Raji (cell line): ENCODE data around the gene MIPOL1.

Source experiments
- POLR2A ChIP-seq: IDR thresholded peaks from 2 replicates; pipeline ENCODE4 v1.6.1; 2011; ENCODE audit warnings: low read depth, low read length, control low read depth; ENCODE audit not compliant: insufficient read depth

The MIPOL1 gene

DNA sequence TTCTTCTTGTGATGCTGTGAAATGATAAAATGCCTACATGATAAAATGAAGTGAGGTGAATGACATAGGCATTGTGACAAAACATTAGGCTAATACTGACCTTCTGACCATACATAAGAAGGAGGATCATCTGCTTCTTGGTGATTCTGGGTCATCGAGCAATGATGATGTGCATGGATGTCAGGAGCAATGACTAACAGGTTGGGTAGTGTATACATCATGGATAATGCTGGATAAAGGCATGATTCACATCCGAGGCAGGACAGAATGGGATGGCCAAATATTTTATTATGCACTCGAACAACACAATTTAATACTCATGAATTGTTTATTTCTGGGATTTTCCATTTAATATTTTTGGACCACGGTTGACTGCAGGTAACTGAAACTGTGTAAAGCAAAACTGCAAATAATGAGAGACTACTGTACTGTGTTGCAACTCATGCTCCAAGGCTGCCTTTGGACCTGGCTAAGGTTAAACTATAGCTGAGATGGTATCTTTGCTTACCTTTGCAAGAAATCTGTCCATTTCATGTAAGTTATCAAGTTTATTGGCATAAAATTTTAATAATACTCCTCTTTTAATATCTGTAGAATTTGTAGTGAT lies 17.7 kb upstream of the MIPOL1 start:
- no peak for TF ChIP-seq POLR2A

- no peak for TF ChIP-seq POLR2A
Observed at GRCh38 chr14:37181441-37181840, 16.3 kb upstream of the MIPOL1 start.

- TF ChIP-seq POLR2A = no peak
Observed at GRCh38 chr14:37185670-37186069, 12.1 kb upstream of the MIPOL1 start.

DNA sequence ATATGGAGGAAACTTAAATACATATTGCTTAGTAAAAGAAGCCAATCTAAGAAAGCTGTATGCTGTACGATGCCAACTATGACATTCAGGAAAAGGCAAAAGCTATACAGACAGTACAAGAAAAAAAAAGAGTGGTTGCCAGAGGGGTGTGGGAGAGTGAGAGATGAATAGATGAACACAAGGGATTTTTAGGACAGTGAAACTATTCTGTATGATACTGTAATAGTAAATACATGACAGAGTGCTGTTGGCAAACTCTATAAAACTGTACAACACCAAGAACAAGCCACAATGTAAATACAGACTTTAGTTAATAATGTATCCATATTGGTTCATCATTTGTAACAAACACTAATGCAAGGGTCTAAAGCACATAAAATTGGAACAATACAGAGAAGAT lies 10.9 kb upstream of the MIPOL1 start:
- TF ChIP-seq POLR2A = no peak

DNA sequence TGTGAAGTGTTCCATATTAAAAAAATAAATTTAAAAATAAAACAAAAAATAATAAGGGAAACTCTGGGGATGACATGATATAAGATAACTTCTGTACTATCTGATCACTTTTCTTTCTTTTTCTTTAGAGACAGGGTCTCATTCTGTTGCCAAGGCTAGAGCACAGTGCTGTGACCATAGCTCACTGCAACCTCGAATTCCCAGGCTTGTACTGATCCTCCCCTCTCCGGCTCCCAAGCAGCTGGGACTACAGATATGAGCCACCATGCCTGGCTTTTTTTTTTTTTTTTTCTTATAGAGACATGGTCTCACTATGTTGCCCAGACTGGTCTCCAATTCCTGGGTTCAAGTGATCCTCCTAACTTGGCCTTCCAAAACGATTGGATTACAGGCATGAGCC lies 10.4 kb upstream of the MIPOL1 start:
- TF ChIP-seq POLR2A = no peak

- no peak for TF ChIP-seq POLR2A
Observed at GRCh38 chr14:37194698-37195097, 3.0 kb upstream of the MIPOL1 start.

DNA sequence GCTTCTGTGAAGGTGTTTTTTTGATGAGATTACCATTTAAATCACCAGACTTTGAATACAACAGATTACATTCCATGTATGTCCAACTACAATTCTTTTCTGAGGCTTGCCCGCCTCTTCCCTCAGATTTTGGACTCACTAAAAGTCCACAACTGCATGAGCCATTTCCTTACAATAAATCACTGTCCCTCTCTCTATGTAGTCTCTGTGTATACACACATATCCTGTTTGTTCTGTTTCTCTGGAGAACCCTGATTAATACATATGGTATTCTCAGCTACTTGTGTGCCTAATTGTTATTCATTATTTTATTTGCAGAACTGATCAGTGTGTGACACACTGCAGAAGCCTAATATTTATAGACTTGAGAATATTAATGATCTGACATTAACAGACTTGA lies 2.4 kb upstream of the MIPOL1 start:
- TF ChIP-seq POLR2A = no peak

DNA sequence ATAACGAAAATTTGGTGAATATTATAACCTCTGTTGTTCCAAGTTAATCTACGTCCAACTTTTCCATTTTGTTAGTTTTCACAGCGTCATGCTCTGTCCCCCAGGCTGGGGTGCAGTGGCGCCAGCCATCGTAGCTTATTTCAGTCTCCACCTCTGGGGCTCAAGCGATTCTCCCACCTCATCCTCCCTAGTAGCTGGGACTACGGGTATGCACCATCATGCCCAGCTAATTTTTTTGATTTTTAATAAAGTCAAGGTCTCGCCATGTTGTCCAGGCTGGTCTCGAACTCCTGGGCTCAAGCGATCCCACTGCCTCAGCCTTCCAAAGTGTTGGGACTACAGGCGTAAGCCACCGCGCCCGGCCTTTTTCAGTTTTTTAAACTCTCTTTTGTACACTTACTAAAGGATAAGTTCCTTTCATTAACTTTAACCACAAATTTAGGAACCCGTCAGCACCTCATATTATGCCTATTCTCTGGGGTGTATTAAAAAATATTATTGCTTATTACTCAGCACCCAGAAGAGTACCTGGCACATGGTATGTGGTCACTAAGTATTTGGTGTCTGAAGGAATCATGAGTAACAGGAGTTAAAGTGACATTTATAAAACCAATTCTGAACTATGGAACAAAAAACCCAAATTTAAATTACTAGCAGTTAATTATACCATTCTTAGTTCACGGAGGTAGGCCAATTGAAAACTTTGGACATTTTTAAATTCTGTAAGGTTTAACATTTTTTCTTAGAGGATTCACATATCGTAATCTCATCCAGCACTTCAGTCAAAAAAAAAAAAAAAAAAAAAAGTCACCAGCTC lies 925 bp upstream of the MIPOL1 start:
- no peak for TF ChIP-seq POLR2A

- no peak for TF ChIP-seq POLR2A
Observed at GRCh38 chr14:37198273-37198598, 499 bp downstream of the MIPOL1 start.

DNA sequence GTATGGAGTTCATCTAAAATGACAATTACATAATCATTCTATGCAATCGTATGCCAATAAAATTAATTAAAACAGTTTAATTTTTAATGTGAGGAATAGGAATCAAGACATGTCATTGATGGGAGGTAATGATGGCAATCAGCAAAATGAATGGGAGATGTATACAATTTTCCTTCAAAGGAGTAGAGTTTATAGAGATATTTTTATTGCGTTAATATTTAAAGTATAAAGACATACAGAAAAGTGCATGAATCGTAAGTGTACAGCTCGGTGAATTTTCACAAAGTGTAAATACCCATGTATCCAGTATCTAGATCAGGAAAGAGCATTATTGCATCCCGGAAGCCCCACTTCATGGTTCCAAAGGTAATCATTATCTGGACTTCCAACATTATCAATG lies 1.2 kb downstream of the MIPOL1 start:
- TF ChIP-seq POLR2A = no peak

GRCh38 chr14:37201724-37202123 lies 4.0 kb downstream of the MIPOL1 start:
- TF ChIP-seq POLR2A = no peak

- no peak for TF ChIP-seq POLR2A
Observed at GRCh38 chr14:37202265-37202664, 4.5 kb downstream of the MIPOL1 start.

DNA sequence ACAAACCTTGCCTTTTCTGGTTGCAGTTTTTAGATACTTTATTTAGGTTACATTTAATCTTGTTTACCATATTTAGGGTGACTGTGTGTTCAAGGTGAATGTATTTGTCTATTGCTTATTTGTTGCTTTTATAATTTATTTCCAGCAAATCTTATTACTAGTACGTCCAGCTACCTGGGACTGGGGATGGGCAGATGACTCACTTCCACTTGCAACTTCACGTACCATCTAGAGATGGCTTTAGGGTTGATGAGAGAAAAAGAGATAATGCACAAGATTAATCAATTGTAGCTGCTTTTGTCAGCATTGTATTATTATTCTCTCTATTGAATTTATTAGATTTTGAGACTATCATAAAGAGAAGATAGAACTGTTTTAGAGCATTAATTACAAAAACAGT lies 5.1 kb downstream of the MIPOL1 start:
- TF ChIP-seq POLR2A = no peak

DNA sequence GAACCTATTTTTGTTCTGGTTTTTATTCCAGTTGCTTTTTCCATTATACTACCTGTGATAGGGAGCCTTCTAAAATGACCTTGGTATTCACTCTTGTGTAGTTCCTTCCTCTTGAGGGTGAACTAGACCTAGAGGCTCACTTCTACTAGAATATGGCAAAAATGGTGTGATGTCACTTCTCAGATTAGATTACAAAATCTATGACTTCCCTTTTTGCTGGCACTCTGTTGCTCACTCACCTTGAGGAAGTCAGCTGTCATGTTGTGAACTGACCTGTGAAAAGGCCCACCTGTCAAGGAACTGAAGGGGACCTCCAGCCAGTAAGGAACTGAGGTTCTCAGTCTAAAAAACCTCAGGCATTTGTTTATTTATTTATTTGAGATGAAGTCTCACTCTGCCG lies 5.7 kb downstream of the MIPOL1 start:
- TF ChIP-seq POLR2A = no peak

GRCh38 chr14:37210448-37210847 lies 12.7 kb downstream of the MIPOL1 start:
- TF ChIP-seq POLR2A = no peak

- no peak for TF ChIP-seq POLR2A
Observed at GRCh38 chr14:37213016-37213415, 15.3 kb downstream of the MIPOL1 start.

GRCh38 chr14:37215345-37215744 lies 17.6 kb downstream of the MIPOL1 start:
- no peak for TF ChIP-seq POLR2A
